Transverse colon (tissue), 4 donors: Measurements from ENCODE around the gene KIAA0753. TPM values are rescaled to one million over a fixed set of nuclear protein-coding genes. Genes with fewer than 3 reads are reported as not detected.

ENCODE experiments used
- DNase-seq: peaks from one replicate; pipeline ENCODE4 v3.0.0-alpha.2; 2019
- H3K27ac ChIP-seq, 4 donors: fragments of 200-600 bp; sonication (generic); 2 replicates each; pipeline ENCODE4 v1.5.1; 2016 to 2018; ENCODE audit warnings: inconsistent platforms in 4 of 4
- H3K27me3 ChIP-seq: fragments of 200-600 bp; sonication (generic); 2 replicates; pipeline ENCODE4 v1.5.1; 2017; ENCODE audit warnings: inconsistent platforms
- H3K36me3 ChIP-seq, 4 donors: fragments of 200-600 bp; sonication (generic); 2 replicates each; pipeline ENCODE4 v1.5.1; 2017 to 2019; ENCODE audit warnings: inconsistent platforms in 4 of 4
- H3K4me1 ChIP-seq, 4 donors: fragments of 200-600 bp; sonication (generic); 2 replicates each; pipeline ENCODE4 v1.5.1; 2017 to 2020; ENCODE audit warnings: inconsistent platforms in 4 of 4
- H3K4me3 ChIP-seq, 4 donors: fragments of 200-600 bp; sonication (generic); 1 replicate in 1 of 4; 2 replicates in 3 of 4; pipeline versions ENCODE4 v1.5.1 to v1.6.1; 2017 to 2019; ENCODE audit warnings: inconsistent platforms in 4 of 4
- H3K9me3 ChIP-seq, 2 donors: fragments of 200-600 bp; sonication (generic); 2 replicates each; pipeline ENCODE4 v1.5.1; 2017 to 2019; ENCODE audit warnings: inconsistent platforms in 2 of 2
- EP300 ChIP-seq: sonication (generic); formaldehyde crosslinking; IDR thresholded peaks from one replicate; pipeline ENCODE4 v1.6.1; 2017; ENCODE audit warnings: antibody characterized with exemption, low read depth
- POLR2A ChIP-seq: fragments of 450-650 bp; IDR thresholded peaks from one replicate; pipeline ENCODE4 v1.6.1; 2016; ENCODE audit warnings: antibody characterized with exemption, mild to moderate bottlenecking, moderate library complexity
- POLR2AphosphoS5 ChIP-seq, 3 donors: sonication (generic); formaldehyde crosslinking; IDR thresholded peaks; one replicate each; pipeline ENCODE4 v1.6.1; 2016; ENCODE audit warnings: antibody characterized with exemption in 3 of 3
- WGBS, 2 donors: methylation state at CpG; one replicate each; pipeline ENCODE4 v1.1.5; 2018; ENCODE audit warnings: low coverage in 1 of 2; 5-methylcytosine and 5-hydroxymethylcytosine counted together
- in situ Hi-C, 4 donors: fragments of 200-750 bp; cut with MboI; loops; one replicate each; pipeline versions ENCODE4 v1.15.0 to v1.15.1; 2017; ENCODE audit warnings: low sequenced_read_pairs in 3 of 4, low pct_ligation_motif_present in 1 of 4, low pct_unique_long_range_greater_than_20kb in 1 of 4
- intact Hi-C: fragments of 100-400 bp; cut with DNase I; formaldehyde crosslinking; loops from one replicate; pipeline ENCODE4 v1.15.1; 2023; ENCODE audit warnings: low total_unique reads
- total RNA-seq, 4 donors: library from RNA; depleted of rRNA; stranded (reverse); fragments of >200 nt; gene quantifications; one replicate each; pipeline ENCODE4 v1.1.0, GENCODE V29; 2016
- TF ChIP-seq, protein P1 (sequence below), 5 experiments: fragments of 200-600 bp in 3 of 5; fragments of 450-650 bp in 2 of 5; sonication (generic) in 3 of 5; IDR thresholded peaks; 1 replicate in 2 of 5; 2 replicates in 3 of 5; pipeline ENCODE4 v1.5.1; 2016 to 2017; ENCODE audit warnings: antibody characterized with exemption in 5 of 5, inconsistent platforms in 3 of 5, mild to moderate bottlenecking in 2 of 5, moderate library complexity in 1 of 5

Gene KIAA0753
- total RNA-seq, 4 donors from 2014 or later, result 9.8 to 41.1 (median 16.9) TPM

GRCh38 chr17:6627019-6627418, 13.5 kb downstream of the KIAA0753 start:
- intact Hi-C loops, result no loop called here
- Histone ChIP-seq H3K4me1 (peaks cover 0 to 4% (median 2%) of the 10 kb centered on the region in 4 donors), H3K4me3 (no peak overlapping the region), H3K27me3 (no peaks in the 10 kb centered on the region), H3K9me3 (no peaks in the 10 kb centered on the region), H3K27ac (no peak overlapping the region), H3K36me3 (peaks cover 0 to 25% (median 6%) of the 10 kb centered on the region in 4 donors)
- no peak for DNase-seq
- 60 to 72% methylated on average over 1 of the region's 1 CpG for WGBS, 2 donors
- TF ChIP-seq EP300, result no peak
- TF ChIP-seq, protein P1, sequence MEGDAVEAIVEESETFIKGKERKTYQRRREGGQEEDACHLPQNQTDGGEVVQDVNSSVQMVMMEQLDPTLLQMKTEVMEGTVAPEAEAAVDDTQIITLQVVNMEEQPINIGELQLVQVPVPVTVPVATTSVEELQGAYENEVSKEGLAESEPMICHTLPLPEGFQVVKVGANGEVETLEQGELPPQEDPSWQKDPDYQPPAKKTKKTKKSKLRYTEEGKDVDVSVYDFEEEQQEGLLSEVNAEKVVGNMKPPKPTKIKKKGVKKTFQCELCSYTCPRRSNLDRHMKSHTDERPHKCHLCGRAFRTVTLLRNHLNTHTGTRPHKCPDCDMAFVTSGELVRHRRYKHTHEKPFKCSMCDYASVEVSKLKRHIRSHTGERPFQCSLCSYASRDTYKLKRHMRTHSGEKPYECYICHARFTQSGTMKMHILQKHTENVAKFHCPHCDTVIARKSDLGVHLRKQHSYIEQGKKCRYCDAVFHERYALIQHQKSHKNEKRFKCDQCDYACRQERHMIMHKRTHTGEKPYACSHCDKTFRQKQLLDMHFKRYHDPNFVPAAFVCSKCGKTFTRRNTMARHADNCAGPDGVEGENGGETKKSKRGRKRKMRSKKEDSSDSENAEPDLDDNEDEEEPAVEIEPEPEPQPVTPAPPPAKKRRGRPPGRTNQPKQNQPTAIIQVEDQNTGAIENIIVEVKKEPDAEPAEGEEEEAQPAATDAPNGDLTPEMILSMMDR (IDR thresholded peaks at IDR 0.05), result no peak
- TF ChIP-seq POLR2AphosphoS5 (IDR thresholded peaks at IDR 0.05), result no peak
- TF ChIP-seq POLR2A, result no peak
- in situ Hi-C loops, result loop anchor here (25.0 kb wide), 2 partner anchors 165 to 385 kb away; partner anchors contain the start of genes BCL6B (in 1 of the 4) and RNASEK (in 1 of the 4)

GRCh38 chr17:6626616-6627015, 13.9 kb downstream of the KIAA0753 start:
- intact Hi-C loops, result no loop called here
- Histone ChIP-seq H3K27me3 (no peaks in the 10 kb centered on the region), H3K4me1 (peaks cover 0 to 4% (median 2%) of the 10 kb centered on the region in 4 donors), H3K9me3 (no peaks in the 10 kb centered on the region), H3K36me3 (peaks cover 0 to 21% (median 5%) of the 10 kb centered on the region in 4 donors), H3K4me3 (no peak overlapping the region), H3K27ac (no peak overlapping the region)
- DNase-seq, result no peak
- 75 to 79% methylated on average over 5 to 6 of the region's 6 CpGs for WGBS, 2 donors
- in situ Hi-C loops, result loop anchor here (25.0 kb wide), 2 partner anchors 164 to 386 kb away; partner anchors contain the start of genes BCL6B (in 1 of the 4) and RNASEK (in 1 of the 4)
- TF ChIP-seq POLR2A (no peak), EP300 (no peak), POLR2AphosphoS5 (IDR thresholded peaks at IDR 0.05) (no peak)
- TF ChIP-seq, protein P1 (IDR thresholded peaks at IDR 0.05), result no peak

DNA sequence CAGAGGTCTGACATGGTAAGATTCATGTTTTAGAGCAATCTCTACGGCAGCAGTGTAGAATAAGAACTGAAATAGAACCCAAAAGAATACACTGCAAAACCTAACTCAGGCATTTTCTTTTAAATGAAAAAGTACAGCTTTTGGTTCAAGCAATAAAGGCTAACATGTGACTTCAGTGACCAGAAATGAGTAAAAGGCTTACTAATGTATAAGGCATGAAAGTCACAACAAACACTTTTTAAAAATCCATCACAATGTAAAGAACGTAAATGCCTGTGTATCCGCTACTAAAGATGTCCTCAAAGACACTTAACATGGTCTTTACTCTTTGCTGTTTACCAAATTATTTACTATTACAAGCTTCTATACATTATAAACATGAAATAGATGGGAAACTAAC, 16.6 kb downstream of the KIAA0753 start:
- H3K4me1 ChIP-seq, result peaks cover 0 to 4% (median 0%) of the 10 kb centered on the region in 4 donors
- H3K4me3 ChIP-seq, result no peak overlapping the region
- DNase-seq, result no peak
- no peak for TF ChIP-seq EP300
- no peak for TF ChIP-seq POLR2A
- TF ChIP-seq, protein P1 (IDR thresholded peaks at IDR 0.05), result no peak
- no peak for TF ChIP-seq POLR2AphosphoS5 (IDR thresholded peaks at IDR 0.05)
- H3K36me3 ChIP-seq, result peaks cover 0 to 29% (median 5%) of the 10 kb centered on the region in 4 donors
- in situ Hi-C loops (no loop called here), intact Hi-C loops (no loop called here)
- H3K27ac ChIP-seq, result no peak overlapping the region
- 94 to 100% methylated on average over 2 to 3 of the region's 3 CpGs for WGBS, 2 donors
- H3K27me3 ChIP-seq, result no peaks in the 10 kb centered on the region
- no peaks in the 10 kb centered on the region for H3K9me3 ChIP-seq

DNA sequence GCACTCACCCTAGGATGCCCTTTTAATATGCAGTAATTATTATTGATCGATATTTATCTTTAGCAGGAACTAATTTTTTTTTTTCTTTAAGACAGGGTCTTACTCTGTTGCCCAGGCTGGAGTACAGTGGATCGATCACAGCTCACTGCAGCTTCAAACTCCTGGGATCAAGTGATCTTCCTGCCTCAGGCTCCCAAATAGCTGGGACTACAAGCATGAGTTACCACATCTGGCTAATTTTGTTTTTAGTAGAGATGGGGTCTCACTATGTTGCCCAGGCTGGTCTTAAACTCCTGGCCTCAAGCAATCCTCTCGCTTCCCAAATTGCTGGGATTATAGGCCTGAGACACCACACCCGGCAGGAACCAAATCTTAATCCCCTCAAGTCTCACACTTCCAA, 29.3 kb downstream of the KIAA0753 start:
- WGBS, 2 donors, result 87 to 96% methylated on average over 3 to 4 of the region's 4 CpGs

More for the DNA sequence above, 29.3 kb downstream of the KIAA0753 start:
- no peaks in the 10 kb centered on the region for H3K9me3 ChIP-seq
- peaks cover 0 to 53% (median 21%) of the 10 kb centered on the region in 4 donors for H3K36me3 ChIP-seq
- H3K27ac ChIP-seq, result no peak overlapping the region
- no peaks in the 10 kb centered on the region for H3K27me3 ChIP-seq
- H3K4me1 ChIP-seq, result no peaks in the 10 kb centered on the region
- in situ Hi-C loops, result no loop called here
- TF ChIP-seq, protein P1 (IDR thresholded peaks at IDR 0.05), result no peak
- TF ChIP-seq EP300 (no peak), POLR2A (no peak), POLR2AphosphoS5 (IDR thresholded peaks at IDR 0.05) (no peak)
- intact Hi-C loops, result loop anchor here (10.0 kb wide), 1 partner anchor 136 kb away; no protein-coding TSS in a partner anchor
- no peak for DNase-seq
- H3K4me3 ChIP-seq, result no peak overlapping the region
